T-helper 17 cell (primary cell): ENCODE measurements around the gene NTRK2. TPM values are rescaled to one million over a fixed set of nuclear protein-coding genes. Genes with fewer than 3 reads are reported as not detected.

Experiments
- ATAC-seq: fragments of 150-1000 bp; cut with Tn5 transposase; 2 replicates; pipeline ENCODE4 v1.10.0; 2021; ENCODE audit warnings: mild to moderate bottlenecking, moderate library complexity
- DNase-seq, 3 donors: peaks; one replicate each; pipeline versions ENCODE4 v3.0.0 to v3.0.0-alpha.2; 2020 to 2021
- H3K9me3 ChIP-seq: one replicate; pipeline ENCODE4 v1.7.0; 2013; ENCODE audit warnings: low read length, mild to moderate bottlenecking; ENCODE audit not compliant: control insufficient read depth, poor library complexity, severe bottlenecking
- H3K27ac Mint-ChIP-seq: one replicate; pipeline ENCODE4 v1.8.0; 2022; ENCODE audit warnings: mild to moderate bottlenecking, moderate library complexity, mixed read lengths
- H3K27me3 Mint-ChIP-seq: one replicate; pipeline ENCODE4 v1.8.0; 2022; ENCODE audit warnings: mixed read lengths
- H3K36me3 Mint-ChIP-seq: one replicate; pipeline ENCODE4 v1.8.0; 2022; ENCODE audit warnings: low read depth, mixed read lengths
- H3K4me1 Mint-ChIP-seq: one replicate; pipeline ENCODE4 v1.8.0; 2022; ENCODE audit warnings: mild to moderate bottlenecking, mixed read lengths
- H3K4me3 Mint-ChIP-seq: one replicate; pipeline ENCODE4 v1.8.0; 2022; ENCODE audit warnings: mild to moderate bottlenecking, moderate library complexity, mixed read lengths
- total RNA-seq, 4 donors: library from RNA in 2 of 4; stranded (reverse) in 2 of 4; gene quantifications; one replicate each; pipeline ENCODE4 v1.2.3 and lab custom pipeline; 2022 to 2026

The NTRK2 gene
- total RNA-seq, 2 donors from 2014 or later, result 1.1 to 1.6 TPM

- H3K9me3 ChIP-seq, result no peaks in the 10 kb centered on the region
- peaks cover 6% of the 10 kb centered on the region for H3K27me3 Mint-ChIP-seq
- DNase-seq, result no peak
- no peak overlapping the region for H3K4me3 Mint-ChIP-seq
- no peaks in the 10 kb centered on the region for H3K4me1 Mint-ChIP-seq
- no peak overlapping the region for H3K27ac Mint-ChIP-seq
- no peaks in the 10 kb centered on the region for H3K36me3 Mint-ChIP-seq
- no peak for ATAC-seq
Observed at GRCh38 chr9:84846906-84847305, 177.4 kb downstream of the NTRK2 start.

GRCh38 chr9:84849049-84849448 is 179.5 kb downstream of the NTRK2 start:
- Mint-ChIP-seq H3K36me3 (no peaks in the 10 kb centered on the region), H3K4me1 (no peaks in the 10 kb centered on the region), H3K4me3 (no peak overlapping the region), H3K27me3 (no peaks in the 10 kb centered on the region), H3K27ac (no peak overlapping the region)
- DNase-seq, result no peak
- no peaks in the 10 kb centered on the region for H3K9me3 ChIP-seq
- ATAC-seq, result no peak

GRCh38 chr9:84850830-84851392 is 181.4 kb downstream of the NTRK2 start:
- Mint-ChIP-seq H3K4me3 (no peak overlapping the region), H3K27me3 (no peaks in the 10 kb centered on the region), H3K4me1 (no peaks in the 10 kb centered on the region)

GRCh38 chr9:84851935-84852585 is 182.5 kb downstream of the NTRK2 start:
- Mint-ChIP-seq H3K27me3 (no peaks in the 10 kb centered on the region), H3K36me3 (no peaks in the 10 kb centered on the region), H3K27ac (no peak overlapping the region), H3K4me3 (no peak overlapping the region), H3K4me1 (no peaks in the 10 kb centered on the region)
- DNase-seq (no peak), ATAC-seq (no peak)
- H3K9me3 ChIP-seq, result no peaks in the 10 kb centered on the region

More at GRCh38 chr9:84850830-84851392, 181.4 kb downstream of the NTRK2 start:
- H3K9me3 ChIP-seq, result no peaks in the 10 kb centered on the region
- Mint-ChIP-seq H3K27ac (no peak overlapping the region), H3K36me3 (no peaks in the 10 kb centered on the region)
- DNase-seq (no peak), ATAC-seq (no peak)

GRCh38 chr9:84852617-84853301 is 183.2 kb downstream of the NTRK2 start:
- no peaks in the 10 kb centered on the region for H3K9me3 ChIP-seq
- H3K4me3 Mint-ChIP-seq, result no peak overlapping the region
- DNase-seq, result no peak
- H3K27ac Mint-ChIP-seq, result no peak overlapping the region
- H3K27me3 Mint-ChIP-seq, result no peaks in the 10 kb centered on the region
- no peaks in the 10 kb centered on the region for H3K4me1 Mint-ChIP-seq
- no peak for ATAC-seq
- H3K36me3 Mint-ChIP-seq, result no peaks in the 10 kb centered on the region

GRCh38 chr9:84856181-84856632 is 186.7 kb downstream of the NTRK2 start:
- Mint-ChIP-seq H3K4me3 (no peak overlapping the region), H3K27ac (no peak overlapping the region)
- ATAC-seq, result no peak

GRCh38 chr9:84857211-84857610 is 187.7 kb downstream of the NTRK2 start:
- no peak overlapping the region for H3K4me3 Mint-ChIP-seq
- peaks cover 11% of the 10 kb centered on the region for H3K27me3 Mint-ChIP-seq
- H3K27ac Mint-ChIP-seq, result no peak overlapping the region

More at GRCh38 chr9:84856181-84856632, 186.7 kb downstream of the NTRK2 start:
- no peaks in the 10 kb centered on the region for H3K4me1 Mint-ChIP-seq
- no peaks in the 10 kb centered on the region for H3K9me3 ChIP-seq
- DNase-seq, result no peak
- peaks cover 3% of the 10 kb centered on the region for H3K27me3 Mint-ChIP-seq
- H3K36me3 Mint-ChIP-seq, result no peaks in the 10 kb centered on the region

GRCh38 chr9:84858364-84858763 is 188.8 kb downstream of the NTRK2 start:
- ATAC-seq, result no peak
- no peaks in the 10 kb centered on the region for H3K9me3 ChIP-seq
- Mint-ChIP-seq H3K27ac (no peak overlapping the region), H3K4me3 (no peak overlapping the region), H3K4me1 (no peaks in the 10 kb centered on the region), H3K27me3 (peaks cover 11% of the 10 kb centered on the region), H3K36me3 (no peaks in the 10 kb centered on the region)
- DNase-seq, result no peak

More at GRCh38 chr9:84857211-84857610, 187.7 kb downstream of the NTRK2 start:
- H3K9me3 ChIP-seq, result no peaks in the 10 kb centered on the region
- ATAC-seq (no peak), DNase-seq (no peak)
- H3K4me1 Mint-ChIP-seq, result no peaks in the 10 kb centered on the region
- H3K36me3 Mint-ChIP-seq, result no peaks in the 10 kb centered on the region

- no peaks in the 10 kb centered on the region for H3K9me3 ChIP-seq
- H3K27me3 Mint-ChIP-seq, result peaks cover 11% of the 10 kb centered on the region
- H3K4me1 Mint-ChIP-seq, result no peaks in the 10 kb centered on the region
- no peak for DNase-seq
- H3K36me3 Mint-ChIP-seq, result no peaks in the 10 kb centered on the region
- no peak for ATAC-seq
- H3K27ac Mint-ChIP-seq, result no peak overlapping the region
- no peak overlapping the region for H3K4me3 Mint-ChIP-seq
Observed at GRCh38 chr9:84860249-84861115, 191.0 kb downstream of the NTRK2 start.

GRCh38 chr9:84861455-84861854 is 191.9 kb downstream of the NTRK2 start:
- H3K9me3 ChIP-seq, result no peaks in the 10 kb centered on the region
- no peaks in the 10 kb centered on the region for H3K4me1 Mint-ChIP-seq
- H3K4me3 Mint-ChIP-seq, result no peak overlapping the region
- H3K36me3 Mint-ChIP-seq, result no peaks in the 10 kb centered on the region
- DNase-seq, result no peak
- H3K27me3 Mint-ChIP-seq, result peaks cover 11% of the 10 kb centered on the region
- no peak overlapping the region for H3K27ac Mint-ChIP-seq
- ATAC-seq, result no peak

GRCh38 chr9:84862308-84862707 is 192.8 kb downstream of the NTRK2 start:
- ATAC-seq, result no peak
- Mint-ChIP-seq H3K27ac (no peak overlapping the region), H3K4me1 (no peaks in the 10 kb centered on the region), H3K4me3 (no peak overlapping the region), H3K36me3 (no peaks in the 10 kb centered on the region), H3K27me3 (peaks cover 11% of the 10 kb centered on the region)
- no peaks in the 10 kb centered on the region for H3K9me3 ChIP-seq
- DNase-seq, result no peak

GRCh38 chr9:84862810-84863287 is 193.3 kb downstream of the NTRK2 start:
- no peaks in the 10 kb centered on the region for H3K9me3 ChIP-seq
- H3K27me3 Mint-ChIP-seq, result peaks cover 11% of the 10 kb centered on the region
- no peaks in the 10 kb centered on the region for H3K4me1 Mint-ChIP-seq
- no peaks in the 10 kb centered on the region for H3K36me3 Mint-ChIP-seq
- no peak overlapping the region for H3K4me3 Mint-ChIP-seq
- H3K27ac Mint-ChIP-seq, result no peak overlapping the region
- ATAC-seq (no peak), DNase-seq (no peak)

- peaks cover 11% of the 10 kb centered on the region for H3K27me3 Mint-ChIP-seq
- no peak overlapping the region for H3K4me3 Mint-ChIP-seq
- H3K36me3 Mint-ChIP-seq, result no peaks in the 10 kb centered on the region
- no peak for DNase-seq
- ATAC-seq, result no peak
- H3K9me3 ChIP-seq, result no peaks in the 10 kb centered on the region
- H3K4me1 Mint-ChIP-seq, result no peaks in the 10 kb centered on the region
- H3K27ac Mint-ChIP-seq, result no peak overlapping the region
Observed at GRCh38 chr9:84863372-84863771, 193.8 kb downstream of the NTRK2 start.
